ENCODE measurements around the gene C1orf146.

C1orf146 gene

DNA sequence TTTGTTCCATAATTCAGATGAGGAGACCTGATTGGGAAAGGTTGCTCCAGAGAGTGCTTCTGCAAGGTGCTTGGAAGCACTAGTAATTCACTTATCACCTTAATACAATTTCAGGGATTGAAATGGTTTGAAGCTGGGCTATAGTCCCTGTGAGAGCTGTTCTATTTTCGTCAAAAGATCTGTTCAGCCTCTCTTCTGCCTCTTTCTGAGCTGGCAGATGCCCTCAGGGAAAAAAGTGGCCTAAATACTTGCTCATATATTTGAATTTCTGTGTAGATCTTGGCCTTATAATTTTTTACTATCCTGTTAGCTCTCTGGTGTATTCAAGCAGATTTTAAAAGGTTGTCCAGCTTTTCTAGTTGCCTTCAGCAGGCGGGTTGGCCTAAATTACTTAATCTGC, 22.3 kb downstream of the C1orf146 start:
- TF ChIP-seq CREB1 (IDR thresholded peaks at IDR 0.05; ENCODE audit: low read depth) = no peak
- no peak for TF ChIP-seq TEAD4 (IDR thresholded peaks at IDR 0.05)
- no peak for TF ChIP-seq YY1 (IDR thresholded peaks at IDR 0.05; ENCODE audit: low read depth)
- no peak for TF ChIP-seq ZBTB7A (IDR thresholded peaks at IDR 0.05; ENCODE audit: low read depth)

GRCh38 chr1:92244376-92244775, 26.7 kb downstream of the C1orf146 start:
- TF ChIP-seq ZBTB7A (IDR thresholded peaks at IDR 0.05; ENCODE audit: low read depth) = no peak
- TF ChIP-seq YY1 (IDR thresholded peaks at IDR 0.05; ENCODE audit: low read depth) = no peak
- no peak for TF ChIP-seq EP300 (IDR thresholded peaks at IDR 0.05; ENCODE audit: borderline replicate concordance)

- TF ChIP-seq NFIC (IDR thresholded peaks at IDR 0.05) (no peak), FOXM1 (IDR thresholded peaks at IDR 0.05; ENCODE audit: borderline replicate concordance, low read depth) (no peak), EP300 (IDR thresholded peaks at IDR 0.05; ENCODE audit: borderline replicate concordance) (no peak), TCF12 (IDR thresholded peaks at IDR 0.05; ENCODE audit: low read depth) (no peak), RAD21 (IDR thresholded peaks at IDR 0.05; ENCODE audit: low read depth) (no peak), TEAD4 (IDR thresholded peaks at IDR 0.05) (no peak), CREB1 (IDR thresholded peaks at IDR 0.05; ENCODE audit: low read depth) (no peak), MAX (IDR thresholded peaks at IDR 0.05) (no peak)
- TF ChIP-seq, protein P1, sequence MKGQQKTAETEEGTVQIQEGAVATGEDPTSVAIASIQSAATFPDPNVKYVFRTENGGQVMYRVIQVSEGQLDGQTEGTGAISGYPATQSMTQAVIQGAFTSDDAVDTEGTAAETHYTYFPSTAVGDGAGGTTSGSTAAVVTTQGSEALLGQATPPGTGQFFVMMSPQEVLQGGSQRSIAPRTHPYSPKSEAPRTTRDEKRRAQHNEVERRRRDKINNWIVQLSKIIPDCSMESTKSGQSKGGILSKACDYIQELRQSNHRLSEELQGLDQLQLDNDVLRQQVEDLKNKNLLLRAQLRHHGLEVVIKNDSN (IDR thresholded peaks at IDR 0.05) = no peak
Observed at GRCh38 chr1:92259350-92259749, 41.6 kb downstream of the C1orf146 start.

- no peak for TF ChIP-seq MAX (IDR thresholded peaks at IDR 0.05)
- TF ChIP-seq, protein P1 (IDR thresholded peaks at IDR 0.05) = no peak
- no peak for TF ChIP-seq YY1 (IDR thresholded peaks at IDR 0.05; ENCODE audit: low read depth)
- TF ChIP-seq, protein P2, sequence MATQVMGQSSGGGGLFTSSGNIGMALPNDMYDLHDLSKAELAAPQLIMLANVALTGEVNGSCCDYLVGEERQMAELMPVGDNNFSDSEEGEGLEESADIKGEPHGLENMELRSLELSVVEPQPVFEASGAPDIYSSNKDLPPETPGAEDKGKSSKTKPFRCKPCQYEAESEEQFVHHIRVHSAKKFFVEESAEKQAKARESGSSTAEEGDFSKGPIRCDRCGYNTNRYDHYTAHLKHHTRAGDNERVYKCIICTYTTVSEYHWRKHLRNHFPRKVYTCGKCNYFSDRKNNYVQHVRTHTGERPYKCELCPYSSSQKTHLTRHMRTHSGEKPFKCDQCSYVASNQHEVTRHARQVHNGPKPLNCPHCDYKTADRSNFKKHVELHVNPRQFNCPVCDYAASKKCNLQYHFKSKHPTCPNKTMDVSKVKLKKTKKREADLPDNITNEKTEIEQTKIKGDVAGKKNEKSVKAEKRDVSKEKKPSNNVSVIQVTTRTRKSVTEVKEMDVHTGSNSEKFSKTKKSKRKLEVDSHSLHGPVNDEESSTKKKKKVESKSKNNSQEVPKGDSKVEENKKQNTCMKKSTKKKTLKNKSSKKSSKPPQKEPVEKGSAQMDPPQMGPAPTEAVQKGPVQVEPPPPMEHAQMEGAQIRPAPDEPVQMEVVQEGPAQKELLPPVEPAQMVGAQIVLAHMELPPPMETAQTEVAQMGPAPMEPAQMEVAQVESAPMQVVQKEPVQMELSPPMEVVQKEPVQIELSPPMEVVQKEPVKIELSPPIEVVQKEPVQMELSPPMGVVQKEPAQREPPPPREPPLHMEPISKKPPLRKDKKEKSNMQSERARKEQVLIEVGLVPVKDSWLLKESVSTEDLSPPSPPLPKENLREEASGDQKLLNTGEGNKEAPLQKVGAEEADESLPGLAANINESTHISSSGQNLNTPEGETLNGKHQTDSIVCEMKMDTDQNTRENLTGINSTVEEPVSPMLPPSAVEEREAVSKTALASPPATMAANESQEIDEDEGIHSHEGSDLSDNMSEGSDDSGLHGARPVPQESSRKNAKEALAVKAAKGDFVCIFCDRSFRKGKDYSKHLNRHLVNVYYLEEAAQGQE (IDR thresholded peaks at IDR 0.05; ENCODE audit: low read depth) = no peak
- no peak for TF ChIP-seq FOXM1 (IDR thresholded peaks at IDR 0.05; ENCODE audit: borderline replicate concordance, low read depth)
- TF ChIP-seq EGR1 (IDR thresholded peaks at IDR 0.05) = no peak
- TF ChIP-seq TCF12 (IDR thresholded peaks at IDR 0.05; ENCODE audit: low read depth) = no peak
- no peak for TF ChIP-seq ZBTB7A (IDR thresholded peaks at IDR 0.05; ENCODE audit: low read depth)
- TF ChIP-seq CREB1 (IDR thresholded peaks at IDR 0.05; ENCODE audit: low read depth) = no peak
- no peak for TF ChIP-seq RAD21 (IDR thresholded peaks at IDR 0.05; ENCODE audit: low read depth)
- no peak for TF ChIP-seq TEAD4 (IDR thresholded peaks at IDR 0.05)
- TF ChIP-seq CEBPB (IDR thresholded peaks at IDR 0.05) = no peak
- no peak for TF ChIP-seq EP300 (IDR thresholded peaks at IDR 0.05; ENCODE audit: borderline replicate concordance)
- TF ChIP-seq NFIC (IDR thresholded peaks at IDR 0.05) = no peak
- TF ChIP-seq TAF1 (IDR thresholded peaks at IDR 0.05; ENCODE audit: low read depth) = no peak
Observed at GRCh38 chr1:92262516-92262915, 44.8 kb downstream of the C1orf146 start.

DNA sequence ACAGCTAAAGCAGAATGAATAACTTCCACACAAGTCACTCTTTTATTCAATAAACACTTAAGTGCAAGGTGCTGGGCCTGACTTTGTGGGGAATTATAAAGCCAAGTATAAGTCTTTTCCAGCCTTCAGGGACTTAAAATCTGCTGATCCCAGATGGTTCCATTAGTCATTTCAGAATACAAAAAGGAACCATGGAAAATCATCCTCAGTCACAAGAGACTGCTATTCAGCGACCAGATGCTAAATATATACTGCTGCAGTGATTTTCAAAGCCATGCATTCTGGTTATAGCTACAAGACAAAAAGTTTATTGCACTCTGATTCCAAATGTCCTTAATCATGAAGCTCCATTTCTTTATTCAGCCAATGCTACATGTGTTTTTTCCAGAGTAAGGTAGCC, 55.3 kb downstream of the C1orf146 start:
- TF ChIP-seq FOXM1 (IDR thresholded peaks at IDR 0.05; ENCODE audit: borderline replicate concordance, low read depth) = no peak
- TF ChIP-seq EP300 (IDR thresholded peaks at IDR 0.05; ENCODE audit: borderline replicate concordance) = no peak
- TF ChIP-seq NFIC (IDR thresholded peaks at IDR 0.05) = no peak
- no peak for TF ChIP-seq RAD21 (IDR thresholded peaks at IDR 0.05; ENCODE audit: low read depth)
- TF ChIP-seq ZBTB7A (IDR thresholded peaks at IDR 0.05; ENCODE audit: low read depth) = no peak
- TF ChIP-seq CREB1 (IDR thresholded peaks at IDR 0.05; ENCODE audit: low read depth) = no peak

- TF ChIP-seq ZBTB7A (IDR thresholded peaks at IDR 0.05; ENCODE audit: low read depth) (no peak), CREB1 (IDR thresholded peaks at IDR 0.05; ENCODE audit: low read depth) (no peak), EP300 (IDR thresholded peaks at IDR 0.05; ENCODE audit: borderline replicate concordance) (no peak), NFIC (IDR thresholded peaks at IDR 0.05) (no peak), TAF1 (IDR thresholded peaks at IDR 0.05; ENCODE audit: low read depth) (no peak), TEAD4 (IDR thresholded peaks at IDR 0.05) (no peak), RAD21 (IDR thresholded peaks at IDR 0.05; ENCODE audit: low read depth) (no peak), EGR1 (IDR thresholded peaks at IDR 0.05) (no peak), FOXM1 (IDR thresholded peaks at IDR 0.05; ENCODE audit: borderline replicate concordance, low read depth) (no peak), MAX (IDR thresholded peaks at IDR 0.05) (no peak), TCF12 (IDR thresholded peaks at IDR 0.05; ENCODE audit: low read depth) (no peak), YY1 (IDR thresholded peaks at IDR 0.05; ENCODE audit: low read depth) (no peak)
- TF ChIP-seq, protein P1 (IDR thresholded peaks at IDR 0.05) = no peak
- TF ChIP-seq, protein P2 (IDR thresholded peaks at IDR 0.05; ENCODE audit: low read depth) = no peak
Observed at GRCh38 chr1:92274939-92275338, 57.2 kb downstream of the C1orf146 start.

Data from Ishikawa (cell line).